ENCODE results near the gene GABBR2.

Gene GABBR2

GRCh38 chr9:98363644-98364043 lies 345.1 kb downstream of the GABBR2 start:
- no peak overlapping the region for H3K4me3 ChIP-seq (ENCODE audit: low read length)
- no peak for TF ChIP-seq ZNF274 (IDR thresholded peaks at IDR 0.05; ENCODE audit: low read depth, low read length)

DNA sequence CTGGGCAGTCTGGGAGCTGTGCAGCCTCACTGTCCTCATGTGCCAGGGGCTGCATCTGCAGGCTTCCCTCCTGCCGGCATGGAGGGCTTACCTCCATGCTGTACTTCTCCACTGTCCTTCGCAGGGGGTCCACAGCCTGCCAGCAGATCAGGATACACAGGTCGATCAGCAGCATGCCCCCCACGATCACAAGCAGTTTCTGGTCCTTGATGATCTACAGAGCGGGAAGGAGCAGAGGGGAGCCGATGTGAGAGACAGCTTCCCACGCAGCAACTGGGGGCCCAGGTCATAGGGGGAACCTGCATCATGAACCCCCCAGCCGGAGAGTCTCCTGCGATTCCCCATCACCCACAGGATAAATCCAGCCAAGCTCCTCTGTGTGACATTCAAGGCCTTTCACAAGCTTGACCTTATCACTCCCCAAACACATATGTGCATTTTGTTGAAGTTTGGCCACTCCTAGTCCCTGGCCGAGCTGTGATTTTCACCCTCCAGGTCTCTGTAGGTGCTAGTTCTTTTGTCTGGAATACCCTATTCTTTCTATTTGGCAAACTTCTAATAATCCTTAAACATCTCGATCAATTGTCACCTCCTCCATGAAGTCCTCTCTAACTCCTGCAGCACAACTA lies 346.0 kb downstream of the GABBR2 start:
- no peak overlapping the region for H3K4me3 ChIP-seq (ENCODE audit: low read length)
- no peak for TF ChIP-seq ZNF274 (IDR thresholded peaks at IDR 0.05; ENCODE audit: low read depth, low read length)

DNA sequence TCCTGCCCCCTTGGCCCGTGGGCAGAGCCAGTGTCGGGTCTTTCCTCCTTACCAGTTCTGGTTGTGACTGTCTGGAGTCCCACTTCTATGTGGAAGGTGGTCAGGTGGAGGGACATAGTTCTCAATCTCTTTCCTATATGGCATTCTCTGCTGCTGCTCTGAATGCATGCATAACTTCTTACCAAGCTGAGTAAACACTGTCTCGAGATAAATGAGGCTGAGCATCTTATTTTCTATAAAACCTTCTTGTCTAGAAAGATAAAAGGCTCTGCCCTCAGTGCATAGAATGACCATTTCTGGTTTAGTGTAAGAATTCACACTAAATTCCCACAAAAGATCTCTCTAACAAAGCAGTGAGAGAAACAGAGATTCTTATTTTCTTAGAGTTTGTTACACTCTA lies 347.1 kb downstream of the GABBR2 start:
- no peak overlapping the region for H3K4me3 ChIP-seq (ENCODE audit: low read length)
- no peak for TF ChIP-seq ZNF274 (IDR thresholded peaks at IDR 0.05; ENCODE audit: low read depth, low read length)

- no peak for TF ChIP-seq ZNF274 (IDR thresholded peaks at IDR 0.05; ENCODE audit: low read depth, low read length)
- no peak overlapping the region for H3K4me3 ChIP-seq (ENCODE audit: low read length)
Measured at GRCh38 chr9:98360176-98360708, 348.5 kb downstream of the GABBR2 start.

- no peak for TF ChIP-seq ZNF274 (IDR thresholded peaks at IDR 0.05; ENCODE audit: low read depth, low read length)
- no peak overlapping the region for H3K4me3 ChIP-seq (ENCODE audit: low read length)
Measured at GRCh38 chr9:98359569-98359968, 349.2 kb downstream of the GABBR2 start.

DNA sequence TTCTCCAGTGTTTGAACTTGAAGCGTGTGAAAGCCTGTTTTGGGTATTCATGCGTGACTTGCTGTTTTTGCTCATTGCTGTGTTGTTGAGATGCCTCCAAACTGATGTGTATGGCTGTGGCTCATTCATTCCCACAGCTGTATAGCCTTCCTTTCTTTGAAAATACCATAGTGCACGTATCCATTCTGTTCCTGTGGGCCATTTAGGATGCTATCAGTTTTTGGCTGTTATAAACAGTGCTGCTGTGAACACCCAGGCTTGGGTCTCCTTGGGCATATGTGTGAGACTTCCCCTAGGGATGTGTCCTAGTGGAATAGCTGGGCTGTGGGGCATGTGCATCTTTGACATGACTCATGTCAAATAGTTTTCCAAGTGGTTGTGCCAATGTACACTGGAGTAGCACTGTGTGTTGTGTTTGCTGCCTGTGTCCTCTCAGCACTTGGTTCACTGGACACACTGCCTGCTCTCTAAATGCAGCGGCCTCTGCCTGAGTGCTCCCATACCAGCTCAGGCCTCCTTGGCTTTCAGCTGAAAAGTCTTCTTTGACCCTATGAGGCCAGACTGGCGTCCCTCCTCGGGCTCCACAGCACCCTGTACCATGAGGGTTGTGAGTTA lies 350.7 kb downstream of the GABBR2 start:
- no peak for TF ChIP-seq ZNF274 (IDR thresholded peaks at IDR 0.05; ENCODE audit: low read depth, low read length)
- H3K4me3 ChIP-seq (ENCODE audit: low read length), result no peak overlapping the region

GRCh38 chr9:98356953-98357690 lies 351.6 kb downstream of the GABBR2 start:
- TF ChIP-seq ZNF274 (IDR thresholded peaks at IDR 0.05; ENCODE audit: low read depth, low read length), result no peak
- H3K4me3 ChIP-seq (ENCODE audit: low read length), result no peak overlapping the region

GRCh38 chr9:98356326-98356725 lies 352.4 kb downstream of the GABBR2 start:
- H3K4me3 ChIP-seq (ENCODE audit: low read length), result no peak overlapping the region

DNA sequence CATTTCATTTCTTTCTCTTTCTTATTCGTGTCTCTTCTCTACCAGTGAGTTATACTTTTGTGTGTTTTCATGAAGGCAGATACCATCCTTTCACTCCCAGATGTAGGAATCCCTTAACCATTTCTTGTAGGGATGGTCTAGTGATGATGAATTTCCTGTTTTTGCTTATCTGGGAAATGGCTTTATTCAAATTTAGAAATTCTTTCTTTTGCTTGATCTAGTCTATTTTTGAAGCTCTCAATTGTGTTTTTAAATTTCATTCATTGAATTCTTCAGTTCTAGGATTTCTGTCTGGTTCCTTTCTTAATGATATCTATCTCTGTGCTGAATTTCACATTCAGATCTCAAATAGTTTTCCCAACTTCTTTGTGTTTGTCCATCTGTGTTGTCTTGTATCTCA lies 357.4 kb downstream of the GABBR2 start:
- no peak for TF ChIP-seq ZNF274 (IDR thresholded peaks at IDR 0.05; ENCODE audit: low read depth, low read length)
- H3K4me3 ChIP-seq (ENCODE audit: low read length), result no peak overlapping the region

More at GRCh38 chr9:98356326-98356725, 352.4 kb downstream of the GABBR2 start:
- no peak for TF ChIP-seq ZNF274 (IDR thresholded peaks at IDR 0.05; ENCODE audit: low read depth, low read length)

DNA sequence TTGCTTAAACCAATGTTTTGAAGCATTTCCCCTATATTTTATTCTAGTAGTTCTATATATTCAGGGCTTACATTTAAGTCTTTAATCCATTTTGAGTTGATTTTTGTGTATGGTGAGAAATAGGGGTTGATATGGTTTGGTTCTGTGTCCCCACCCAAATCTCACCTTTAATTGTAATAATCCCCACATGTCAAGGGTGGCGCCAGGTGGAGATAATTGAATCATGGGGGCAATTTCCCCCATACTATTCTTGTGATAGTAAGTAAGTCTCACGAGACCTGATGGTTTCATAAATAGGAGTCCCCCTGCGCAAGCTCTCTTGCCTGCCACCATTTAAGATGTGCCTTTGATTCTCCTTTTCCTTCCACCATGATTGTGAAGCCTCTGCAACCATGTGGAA lies 361.1 kb downstream of the GABBR2 start:
- H3K4me3 ChIP-seq (ENCODE audit: low read length), result no peak overlapping the region
- TF ChIP-seq ZNF274 (IDR thresholded peaks at IDR 0.05; ENCODE audit: low read depth, low read length), result no peak

GRCh38 chr9:98345011-98345410 lies 363.7 kb downstream of the GABBR2 start:
- H3K4me3 ChIP-seq (ENCODE audit: low read length), result no peak overlapping the region
- no peak for TF ChIP-seq ZNF274 (IDR thresholded peaks at IDR 0.05; ENCODE audit: low read depth, low read length)

DNA sequence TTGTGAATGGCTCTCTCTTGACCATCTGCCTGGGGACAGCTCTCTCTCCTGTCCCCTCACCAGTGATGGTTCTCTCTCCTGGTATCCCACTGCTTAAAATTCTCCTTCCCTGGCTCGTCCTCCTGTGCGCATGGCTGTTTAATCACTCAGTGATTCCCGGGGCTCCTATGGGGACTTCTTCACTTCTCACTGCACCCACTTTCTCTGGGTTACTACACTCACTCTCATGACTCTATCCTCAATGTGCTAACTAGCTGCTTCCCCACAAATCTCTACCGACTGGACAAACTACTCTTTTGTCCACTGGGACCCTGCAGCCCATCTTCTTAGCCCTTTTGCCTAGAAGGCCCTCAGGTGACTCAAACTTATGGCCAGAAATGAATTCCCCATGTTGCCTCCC lies 364.2 kb downstream of the GABBR2 start:
- no peak for TF ChIP-seq ZNF274 (IDR thresholded peaks at IDR 0.05; ENCODE audit: low read depth, low read length)

GRCh38 chr9:98342820-98343210 lies 365.9 kb downstream of the GABBR2 start:
- no peak overlapping the region for H3K4me3 ChIP-seq (ENCODE audit: low read length)
- TF ChIP-seq ZNF274 (IDR thresholded peaks at IDR 0.05; ENCODE audit: low read depth, low read length), result no peak

More for the DNA sequence above, 364.2 kb downstream of the GABBR2 start:
- H3K4me3 ChIP-seq (ENCODE audit: low read length), result no peak overlapping the region

- no peak for TF ChIP-seq ZNF274 (IDR thresholded peaks at IDR 0.05; ENCODE audit: low read depth, low read length)
- H3K4me3 ChIP-seq (ENCODE audit: low read length), result no peak overlapping the region
Measured at GRCh38 chr9:98342098-98342819, 366.5 kb downstream of the GABBR2 start.
